AG10803 (cell line): ENCODE measurements around the gene CCR5AS.
A peak's percentile ranks its signal among the peaks of the same experiment; 100 is the strongest.
"Not testable (repeated sequence)": the region's sequence is repeated elsewhere in the genome, so short reads cannot be mapped to it uniquely, and the experiment has no call there.

Experiments used
- DNase-seq: peaks from one replicate; pipeline ENCODE4 v3.0.0; 2010; ENCODE audit warnings: low read depth
- H3K4me3 ChIP-seq: 2 replicates; pipeline ENCODE4 v1.5.1; 2011; ENCODE audit warnings: mild to moderate bottlenecking, low read length, control low read depth
- TF ChIP-seq, protein P1 (sequence below): conservative IDR thresholded peaks from 2 replicates; pipeline ENCODE4 v1.5.1; 2011; ENCODE audit warnings: mild to moderate bottlenecking, low read length, control low read depth, inconsistent platforms

Gene CCR5AS

DNA sequence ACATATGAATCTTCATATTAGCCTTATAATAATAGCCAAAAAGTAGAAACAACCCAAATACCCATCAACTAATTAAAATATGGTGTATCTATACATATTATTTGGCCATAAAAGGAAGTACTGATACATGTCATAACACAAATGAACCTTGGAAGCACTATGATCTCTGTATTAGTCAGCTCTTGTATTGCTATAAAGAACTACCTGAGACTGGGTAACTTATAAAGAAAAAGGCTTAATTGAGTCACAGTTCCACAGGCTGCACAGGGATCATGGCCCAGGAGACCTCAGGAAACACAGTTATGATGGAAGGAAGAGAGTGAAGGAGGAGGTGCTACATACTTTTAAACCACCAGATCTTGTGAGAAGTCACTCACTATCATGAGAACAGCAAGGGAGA lies 69.0 kb downstream of the CCR5AS start:
- no peak overlapping the region for H3K4me3 ChIP-seq
- DNase-seq: no peak
- TF ChIP-seq, protein P1, sequence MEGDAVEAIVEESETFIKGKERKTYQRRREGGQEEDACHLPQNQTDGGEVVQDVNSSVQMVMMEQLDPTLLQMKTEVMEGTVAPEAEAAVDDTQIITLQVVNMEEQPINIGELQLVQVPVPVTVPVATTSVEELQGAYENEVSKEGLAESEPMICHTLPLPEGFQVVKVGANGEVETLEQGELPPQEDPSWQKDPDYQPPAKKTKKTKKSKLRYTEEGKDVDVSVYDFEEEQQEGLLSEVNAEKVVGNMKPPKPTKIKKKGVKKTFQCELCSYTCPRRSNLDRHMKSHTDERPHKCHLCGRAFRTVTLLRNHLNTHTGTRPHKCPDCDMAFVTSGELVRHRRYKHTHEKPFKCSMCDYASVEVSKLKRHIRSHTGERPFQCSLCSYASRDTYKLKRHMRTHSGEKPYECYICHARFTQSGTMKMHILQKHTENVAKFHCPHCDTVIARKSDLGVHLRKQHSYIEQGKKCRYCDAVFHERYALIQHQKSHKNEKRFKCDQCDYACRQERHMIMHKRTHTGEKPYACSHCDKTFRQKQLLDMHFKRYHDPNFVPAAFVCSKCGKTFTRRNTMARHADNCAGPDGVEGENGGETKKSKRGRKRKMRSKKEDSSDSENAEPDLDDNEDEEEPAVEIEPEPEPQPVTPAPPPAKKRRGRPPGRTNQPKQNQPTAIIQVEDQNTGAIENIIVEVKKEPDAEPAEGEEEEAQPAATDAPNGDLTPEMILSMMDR: no peak

DNA sequence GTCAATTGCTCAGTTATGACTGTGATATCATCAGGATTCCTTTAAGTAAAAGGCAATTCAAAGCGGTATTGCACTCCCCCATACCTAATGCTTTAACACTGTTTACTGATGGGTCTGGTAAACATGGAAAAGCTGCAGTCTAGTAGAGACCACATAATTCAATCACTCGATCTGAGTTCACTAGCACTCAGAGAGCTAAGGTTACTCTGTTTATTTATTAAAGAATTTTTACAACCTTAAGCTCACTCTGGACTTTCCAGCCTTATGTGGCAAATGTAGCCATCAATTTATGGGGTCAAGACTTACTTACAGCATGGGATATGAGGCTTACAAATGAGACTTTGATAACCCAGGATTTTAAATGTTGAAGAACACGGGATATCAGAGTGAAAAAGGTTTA lies 71.3 kb downstream of the CCR5AS start:
- no peak overlapping the region for H3K4me3 ChIP-seq
- DNase-seq: no peak
- TF ChIP-seq, protein P1: no peak

DNA sequence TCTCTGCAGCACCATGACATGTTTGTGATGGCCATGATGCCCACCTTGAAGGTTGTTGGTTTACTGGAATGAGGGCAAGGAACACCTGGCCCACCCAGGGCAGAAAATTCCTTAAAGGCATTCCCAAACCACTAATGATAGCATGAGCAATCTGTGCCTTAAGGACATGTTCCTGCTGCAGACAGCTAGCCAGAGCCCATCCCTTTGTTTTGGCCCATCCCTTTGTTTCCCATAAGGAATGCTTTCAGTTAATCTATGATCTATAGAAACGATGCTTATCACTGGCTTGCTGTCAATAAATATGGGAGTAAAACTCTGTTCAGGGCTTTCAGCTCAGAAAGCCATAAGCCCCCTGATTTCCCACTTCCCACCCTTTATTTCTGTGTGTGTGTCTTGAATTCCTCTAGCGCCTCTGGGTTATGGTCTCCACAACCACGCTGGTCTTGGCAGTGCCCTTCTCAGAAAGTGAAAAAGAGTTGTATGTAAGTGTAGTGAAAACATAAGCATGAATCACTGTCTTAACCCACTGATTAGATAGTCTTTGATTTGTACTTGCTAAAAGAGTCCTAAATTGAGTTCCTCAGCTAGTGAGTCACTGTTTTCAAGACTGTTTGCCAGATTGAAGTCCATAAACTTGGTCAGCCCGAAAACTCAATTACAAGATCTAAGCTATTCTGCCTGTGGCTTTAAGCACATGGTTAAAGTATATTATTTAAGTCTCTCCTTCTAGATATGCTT lies 72.0 kb downstream of the CCR5AS start:
- DNase-seq: peak; percentile 37
- no peak overlapping the region for H3K4me3 ChIP-seq

DNA sequence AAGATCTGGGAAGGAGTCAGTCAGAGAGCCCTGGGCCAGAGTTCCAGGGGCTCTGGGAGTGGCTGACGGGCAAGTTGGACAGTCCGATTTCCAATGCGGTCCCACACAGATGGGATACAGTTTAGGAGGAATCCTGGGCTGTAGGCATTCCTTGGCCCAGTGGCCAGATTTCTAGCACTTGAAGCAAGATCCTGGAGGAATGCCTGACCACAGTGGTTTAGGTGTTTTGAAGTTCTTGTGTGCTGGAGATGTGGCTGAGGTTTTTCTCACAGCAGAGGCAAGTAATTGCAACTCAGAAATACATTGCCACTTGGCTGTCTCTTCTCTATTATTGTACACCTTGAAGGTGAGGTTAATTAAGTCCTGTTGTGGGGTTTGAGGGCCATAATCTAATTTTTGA lies 76.2 kb downstream of the CCR5AS start:
- peak; percentile 38 for DNase-seq

More for the DNA sequence above, 72.0 kb downstream of the CCR5AS start:
- TF ChIP-seq, protein P1: no peak

DNA sequence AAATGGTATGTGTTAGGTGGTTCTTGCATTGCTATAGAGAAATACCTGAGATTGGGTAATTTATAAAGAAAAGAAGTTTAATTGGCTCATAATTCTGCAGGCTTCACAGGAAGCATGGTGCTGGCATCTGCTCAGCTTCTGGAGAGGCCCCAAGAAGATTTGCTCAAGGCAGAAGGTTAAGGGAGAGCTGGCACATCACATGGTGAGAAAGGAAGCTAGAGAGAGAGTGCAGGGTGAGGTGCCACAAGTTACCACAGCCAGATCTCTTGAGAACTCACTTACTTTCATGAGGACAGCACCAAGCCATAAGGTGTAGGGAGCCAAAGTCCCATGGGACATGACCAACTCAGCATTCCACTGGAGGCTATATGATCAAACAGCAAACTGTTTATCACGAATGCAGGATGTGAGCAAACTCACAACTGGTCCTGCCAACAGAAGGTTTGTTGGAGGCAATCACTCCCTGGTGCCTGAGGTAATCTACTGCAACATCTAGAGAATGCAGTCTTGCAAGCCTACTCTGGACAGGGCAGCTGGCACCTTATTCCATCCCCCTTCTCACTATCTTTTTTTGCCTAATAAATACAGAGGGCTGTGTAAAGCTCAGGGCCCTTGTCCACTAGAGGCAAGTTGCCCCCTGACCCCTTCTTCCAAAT lies 81.1 kb downstream of the CCR5AS start:
- no peak overlapping the region for H3K4me3 ChIP-seq
- TF ChIP-seq, protein P1: no peak
- DNase-seq: no peak

More for the DNA sequence above, 76.2 kb downstream of the CCR5AS start:
- H3K4me3 ChIP-seq: not testable (repeated sequence)

DNA sequence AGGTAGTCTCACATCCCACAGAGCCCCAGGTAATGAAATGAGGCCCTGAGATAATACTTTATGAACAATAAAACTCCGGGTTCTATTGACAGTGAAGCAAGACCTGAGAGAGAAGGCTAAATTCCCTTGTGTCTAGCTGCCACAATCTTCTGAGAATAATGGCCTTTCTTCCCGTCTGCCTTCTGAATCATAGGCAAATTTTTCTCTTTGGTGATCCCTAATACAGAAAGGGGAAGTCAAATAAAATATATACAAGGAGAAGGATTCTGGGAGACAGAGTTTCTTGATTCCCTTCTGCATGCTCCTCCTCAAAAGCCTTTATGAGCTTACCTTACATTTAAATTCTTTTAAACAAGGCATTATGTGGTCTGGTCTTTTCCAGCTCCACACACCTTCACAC lies 82.8 kb downstream of the CCR5AS start:
- no peak overlapping the region for H3K4me3 ChIP-seq
- DNase-seq: no peak
- TF ChIP-seq, protein P1: no peak

DNA sequence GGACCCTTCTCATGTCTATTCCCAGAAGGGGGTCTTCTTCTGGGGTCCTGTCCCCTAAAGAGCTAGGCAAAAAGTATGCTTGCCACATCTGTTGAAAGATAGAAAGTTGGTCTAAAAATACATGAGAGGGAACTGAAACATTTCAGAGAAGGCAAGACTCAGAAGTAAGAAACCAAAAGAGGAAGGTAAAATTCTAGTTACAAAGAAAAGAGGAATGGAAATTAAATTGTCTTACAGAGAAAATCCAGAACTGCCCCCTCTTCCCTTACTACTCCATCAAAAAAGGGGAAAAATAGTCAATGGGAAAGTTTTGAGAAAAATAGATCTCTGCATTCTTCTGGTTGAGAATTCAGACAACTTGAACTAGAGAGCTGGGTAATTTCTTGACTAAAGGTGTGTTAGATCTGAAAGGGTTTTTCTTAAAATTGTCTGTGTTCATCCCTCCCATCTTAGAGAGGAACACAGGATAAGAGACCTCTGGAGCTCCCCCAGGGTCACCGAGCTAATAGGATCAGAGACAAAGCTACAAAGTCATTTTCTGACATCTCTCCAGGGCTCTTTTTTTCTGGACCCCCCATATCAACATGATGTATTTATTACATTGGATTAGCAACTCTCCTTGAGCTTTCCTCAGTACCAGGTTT lies 85.3 kb downstream of the CCR5AS start:
- H3K4me3 ChIP-seq: no peak overlapping the region
- DNase-seq: no peak
- TF ChIP-seq, protein P1: no peak
